GM18526 (cell line): ENCODE results near the gene TBC1D3B.
"Not testable (repeated sequence)": the region's sequence is repeated elsewhere in the genome, so short reads cannot be mapped to it uniquely, and the experiment has no call there.

Experiments used
- POLR2A ChIP-seq: IDR thresholded peaks from 3 replicates; pipeline ENCODE4 v1.6.1; 2011; ENCODE audit not compliant: insufficient read length; ENCODE audit errors: extremely low read depth

The TBC1D3B gene

DNA sequence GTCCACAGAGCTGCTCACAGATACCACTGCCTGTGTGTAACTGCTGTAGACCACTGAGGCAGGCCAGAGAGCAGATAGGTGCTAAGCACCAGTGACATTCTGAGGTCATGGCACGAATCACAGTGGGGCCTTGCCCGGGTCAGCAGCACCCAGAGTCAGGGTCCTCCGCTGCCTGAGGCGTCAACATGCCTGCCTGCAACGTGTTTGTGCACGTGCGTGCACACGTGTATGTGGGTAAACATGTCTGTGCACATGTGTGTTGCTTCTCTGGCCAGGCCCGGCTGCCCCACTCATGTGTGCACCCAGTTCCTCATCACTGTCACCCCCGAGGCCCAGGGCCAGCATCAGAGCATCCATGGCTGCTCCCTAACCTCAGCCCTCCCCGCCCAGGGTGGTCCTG lies at the start of gene TBC1D3B:
Gene TBC1D3B, minus strand, starts transcription at position 101 of the 400 bp plus-strand sequence. CDS start 1,586 bp downstream, outside the sequence.
- TF ChIP-seq POLR2A = not testable (repeated sequence)

DNA sequence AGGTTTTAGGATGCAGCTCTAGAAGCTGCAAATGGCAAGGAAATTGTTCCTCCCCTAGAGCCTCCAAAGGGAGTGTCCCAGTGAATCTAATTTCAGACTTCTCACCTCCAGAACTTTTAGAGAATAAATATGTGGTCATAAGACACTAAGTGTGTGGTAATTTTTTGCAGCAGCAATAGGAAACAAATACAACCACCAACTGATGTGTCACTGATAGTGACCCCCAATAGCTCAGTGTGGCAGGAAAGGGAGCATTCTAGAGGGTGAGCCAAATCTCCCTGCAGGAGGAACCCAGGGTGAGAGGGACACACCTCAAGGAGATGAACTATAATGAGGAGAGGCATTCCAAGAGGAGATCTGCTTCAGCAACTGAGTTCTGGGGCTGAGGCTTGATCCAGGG lies 38.5 kb upstream of the TBC1D3B start:
- TF ChIP-seq POLR2A = no peak

DNA sequence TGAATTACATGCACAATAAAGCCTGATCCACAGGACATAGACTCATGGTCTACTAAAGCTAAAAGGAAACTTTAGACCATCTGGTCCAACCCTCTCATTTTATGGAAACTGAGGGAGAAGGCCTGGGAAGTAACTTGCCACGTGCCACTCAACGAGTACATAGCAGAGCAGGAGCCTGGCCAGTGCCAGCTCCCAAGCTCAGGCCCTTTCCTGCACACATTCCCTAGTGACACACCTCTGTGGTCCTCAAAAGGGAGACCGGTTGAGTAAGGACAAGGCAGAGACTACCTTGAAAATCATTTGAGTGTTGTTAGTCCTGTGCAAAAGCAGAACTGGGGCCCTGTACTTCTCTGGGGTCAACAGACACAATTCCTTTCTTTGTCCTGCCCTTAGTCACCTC lies 37.3 kb upstream of the TBC1D3B start:
- TF ChIP-seq POLR2A = no peak

DNA sequence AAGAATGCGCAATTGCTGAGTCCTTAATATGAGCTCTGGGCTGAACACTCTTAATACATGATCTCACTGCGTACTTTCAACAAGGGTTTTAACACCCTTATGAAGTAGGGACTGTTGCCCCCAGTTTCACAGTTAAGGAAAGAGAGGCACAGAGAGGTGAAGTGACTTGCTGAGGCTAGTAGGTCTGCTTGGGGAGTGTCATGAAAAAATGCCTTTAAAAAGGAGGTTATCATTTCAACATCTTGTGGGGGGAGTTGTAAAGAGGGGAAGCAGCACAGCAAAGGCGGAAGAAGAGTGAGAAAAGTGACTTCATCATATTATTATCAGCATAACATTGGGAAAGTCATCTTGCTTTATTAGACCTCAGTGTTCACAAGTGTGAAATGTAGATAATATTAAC lies 36.5 kb upstream of the TBC1D3B start:
- TF ChIP-seq POLR2A = no peak

DNA sequence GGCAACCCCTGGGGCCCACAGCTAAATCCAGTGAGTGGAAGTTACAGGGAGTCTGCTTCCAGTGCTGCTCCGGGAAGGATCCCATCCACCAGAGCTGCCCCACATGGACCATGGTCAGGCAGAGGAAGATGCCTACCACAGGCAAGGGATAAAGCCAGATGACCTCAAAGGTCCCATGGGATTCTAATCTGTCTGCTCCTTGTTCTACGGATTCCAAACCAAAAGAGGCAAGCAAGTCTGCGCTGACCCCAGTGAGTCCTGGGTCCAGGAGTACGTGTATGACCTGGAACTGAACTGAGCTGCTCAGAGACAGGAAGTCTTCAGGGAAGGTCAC lies 35.8 kb upstream of the TBC1D3B start:
- TF ChIP-seq POLR2A = peak; percentile 7

DNA sequence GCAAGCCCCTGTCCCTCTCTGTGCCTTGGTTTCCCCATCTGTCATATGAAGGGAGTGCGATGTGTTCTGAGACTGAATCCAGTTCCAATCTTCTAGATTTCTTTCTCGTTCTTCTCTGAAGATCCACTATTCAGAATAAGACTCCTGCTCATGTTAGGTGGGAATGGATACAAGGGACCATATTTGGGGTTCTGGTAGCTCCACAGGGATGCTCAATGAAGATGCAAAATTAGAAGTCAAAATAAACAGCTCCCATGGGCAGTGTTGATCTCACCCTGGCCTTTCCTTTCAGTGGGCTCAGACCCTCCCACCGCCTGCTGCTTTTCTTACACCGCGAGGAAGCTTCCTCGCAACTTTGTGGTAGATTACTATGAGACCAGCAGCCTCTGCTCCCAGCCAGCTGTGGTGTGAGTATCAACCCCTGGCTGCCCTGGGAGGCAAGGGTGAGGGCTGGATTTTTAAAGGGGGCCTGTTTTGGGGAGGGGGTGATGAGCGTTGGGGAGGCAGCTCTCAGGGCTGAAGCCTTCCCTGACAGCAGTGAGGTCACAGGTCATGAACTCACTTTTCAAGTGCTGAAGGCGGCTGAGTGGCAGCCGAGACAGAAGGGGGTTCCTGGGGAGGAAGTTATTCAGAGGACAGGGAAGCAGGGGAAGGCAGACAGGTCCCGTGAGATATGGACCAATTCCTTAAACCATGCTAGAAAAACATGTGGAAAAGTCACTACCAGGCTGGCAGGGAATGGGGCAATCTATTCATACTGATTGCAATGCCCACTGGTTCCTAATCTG lies 35.2 kb upstream of the TBC1D3B start:
- peak; percentile 6 for TF ChIP-seq POLR2A

DNA sequence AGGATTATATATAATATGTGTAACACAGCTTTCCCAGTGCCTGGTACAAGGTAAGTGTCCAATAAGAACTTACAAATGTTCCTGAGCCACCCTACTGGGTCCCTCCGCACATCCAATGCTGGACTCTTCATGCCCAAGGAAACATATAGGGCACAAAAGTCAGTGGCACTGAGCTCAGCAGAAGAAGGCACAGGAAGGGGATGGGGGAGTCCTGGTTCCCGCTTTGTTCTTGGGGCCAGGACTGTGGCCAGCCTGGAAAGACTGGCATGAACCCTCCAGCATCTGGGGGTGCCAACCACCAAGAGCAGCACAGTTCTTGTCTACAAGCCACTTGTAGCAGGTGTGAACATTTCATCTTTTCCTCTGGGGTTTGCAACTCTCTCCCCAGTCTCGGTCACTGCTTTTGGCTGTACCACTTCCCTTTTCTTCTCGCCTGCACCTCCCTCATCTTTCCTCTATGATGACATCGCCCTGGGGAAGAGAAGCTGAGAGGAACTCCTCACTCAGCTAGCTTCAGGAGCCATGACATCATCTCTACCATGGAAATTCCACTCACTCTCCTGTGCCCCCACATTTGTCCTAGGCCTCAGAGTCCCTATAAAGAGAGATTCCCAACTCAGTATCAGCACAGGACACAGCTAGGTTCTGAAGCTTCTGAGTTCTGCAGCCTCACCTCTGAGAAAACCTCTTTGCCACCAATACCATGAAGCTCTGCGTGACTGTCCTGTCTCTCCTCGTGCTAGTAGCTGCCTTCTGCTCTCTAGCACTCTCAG lies 34.2 kb upstream of the TBC1D3B start, which contains the start of gene CCL4L2:
Gene CCL4L2, plus strand, starts transcription at position 625 of the 773 bp plus-strand sequence.
- peak; percentile 16 for TF ChIP-seq POLR2A

DNA sequence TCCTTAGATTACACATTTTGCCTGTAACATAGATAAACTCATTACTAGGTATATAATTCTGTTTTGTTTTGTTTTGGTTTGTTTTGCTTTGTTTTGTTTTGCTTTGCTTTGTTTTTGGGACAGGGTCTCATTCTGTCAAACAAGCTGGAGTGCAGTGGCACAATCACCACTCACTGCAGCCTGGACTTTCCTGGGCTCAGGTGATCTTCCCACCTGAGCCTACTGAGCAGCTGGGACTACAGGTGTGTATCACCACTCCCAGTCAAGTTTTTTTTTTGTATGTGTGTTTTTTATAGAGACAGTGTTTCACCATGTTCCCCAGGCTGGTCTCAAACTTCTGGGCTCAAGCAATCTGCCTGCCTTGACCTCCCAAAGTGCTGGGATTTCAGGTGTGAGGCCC lies 33.1 kb upstream of the TBC1D3B start:
- no peak for TF ChIP-seq POLR2A

DNA sequence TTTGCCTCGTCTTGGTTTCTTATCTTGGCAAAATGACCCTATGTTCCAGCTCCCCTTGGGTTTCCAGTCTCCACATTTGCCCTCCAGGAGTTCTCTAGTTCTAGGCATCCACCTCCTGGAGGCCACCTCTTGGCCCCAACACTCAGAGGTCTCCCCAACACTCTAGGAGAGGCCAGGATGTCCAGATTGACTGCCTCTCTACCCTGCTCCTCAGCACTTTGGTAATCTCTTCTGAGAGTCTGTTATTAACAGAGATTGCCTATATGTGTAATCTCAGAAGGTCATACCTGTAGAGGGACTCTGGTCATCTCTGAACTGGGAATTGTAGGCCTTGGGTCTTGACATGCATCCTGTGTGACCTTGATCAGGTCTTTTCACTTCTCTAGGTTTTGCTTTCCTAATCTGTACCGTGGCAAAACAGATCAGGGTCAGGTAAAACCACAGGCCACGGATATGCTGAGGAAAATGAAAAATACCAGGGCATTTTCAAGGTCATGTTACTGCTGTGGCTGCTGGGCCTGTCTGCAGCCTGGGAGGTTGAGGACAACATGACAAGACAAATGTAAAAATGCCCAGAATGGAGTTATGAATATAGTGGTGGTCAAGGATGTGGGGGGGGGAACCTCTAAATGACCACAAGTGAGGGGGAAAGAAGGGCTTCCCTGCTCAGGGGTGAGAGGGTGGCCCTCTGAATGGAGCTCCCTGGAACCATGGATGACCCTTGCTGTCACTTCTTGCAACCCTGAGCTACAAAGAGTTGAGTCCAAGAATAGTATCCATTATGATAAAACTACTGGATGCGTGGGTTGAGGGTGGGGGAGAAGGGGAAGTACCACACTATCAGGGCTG lies 29.4 kb upstream of the TBC1D3B start:
- no peak for TF ChIP-seq POLR2A

DNA sequence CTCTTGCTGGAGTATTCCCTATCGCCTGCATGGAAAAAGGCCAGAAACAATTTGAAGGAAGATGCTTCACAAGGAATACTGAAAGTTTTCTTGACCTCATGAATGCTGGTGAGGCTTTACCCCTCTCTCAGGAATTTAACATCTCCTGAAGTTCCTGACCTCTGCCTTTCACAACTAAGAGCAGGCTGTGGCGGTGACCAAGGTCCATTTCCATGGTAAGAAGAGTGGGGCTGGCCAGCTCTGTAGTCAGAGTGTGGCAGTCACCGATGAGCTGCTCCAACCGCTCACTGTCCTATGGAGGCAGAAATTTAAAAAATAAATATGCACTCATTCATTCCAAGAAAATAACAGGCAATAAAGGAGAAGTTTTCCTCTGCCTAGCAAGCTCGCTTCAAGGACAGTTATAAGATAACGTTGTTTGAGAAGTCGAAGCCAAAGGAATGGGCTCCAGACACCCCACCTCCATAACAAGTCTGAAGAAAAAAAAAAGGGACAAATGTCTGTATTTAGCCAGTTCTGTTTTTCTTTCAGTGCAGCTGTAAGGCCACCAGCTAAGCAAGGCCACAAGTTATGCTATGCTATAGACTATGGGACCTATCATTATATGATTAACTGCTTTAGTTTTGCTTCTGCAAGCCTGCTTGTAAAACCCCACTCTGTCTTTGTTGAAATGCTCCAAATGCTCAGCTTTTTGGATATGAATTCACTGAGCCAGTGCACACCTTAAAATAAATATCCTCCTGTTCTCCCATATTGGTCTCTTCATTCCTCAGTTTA lies 28.5 kb upstream of the TBC1D3B start:
- no peak for TF ChIP-seq POLR2A

DNA sequence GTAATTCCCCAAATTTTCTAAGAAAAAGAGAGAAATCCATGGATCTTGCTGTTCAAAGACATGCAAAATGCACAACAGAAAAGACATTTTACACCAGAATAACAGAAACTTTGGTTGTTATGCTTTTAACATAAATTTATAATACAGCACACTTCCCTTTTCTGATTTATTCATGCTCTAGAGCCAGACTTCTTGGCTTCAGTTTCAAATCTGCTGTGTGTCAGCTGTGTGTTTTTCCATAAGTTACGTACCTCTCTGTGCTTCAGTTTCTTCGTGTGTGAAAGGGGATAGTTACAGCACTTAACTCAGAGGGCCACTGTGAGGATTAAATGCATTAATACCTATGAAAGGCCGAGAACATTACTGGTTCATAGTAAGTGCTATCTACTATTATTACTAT lies 26.9 kb upstream of the TBC1D3B start:
- no peak for TF ChIP-seq POLR2A

DNA sequence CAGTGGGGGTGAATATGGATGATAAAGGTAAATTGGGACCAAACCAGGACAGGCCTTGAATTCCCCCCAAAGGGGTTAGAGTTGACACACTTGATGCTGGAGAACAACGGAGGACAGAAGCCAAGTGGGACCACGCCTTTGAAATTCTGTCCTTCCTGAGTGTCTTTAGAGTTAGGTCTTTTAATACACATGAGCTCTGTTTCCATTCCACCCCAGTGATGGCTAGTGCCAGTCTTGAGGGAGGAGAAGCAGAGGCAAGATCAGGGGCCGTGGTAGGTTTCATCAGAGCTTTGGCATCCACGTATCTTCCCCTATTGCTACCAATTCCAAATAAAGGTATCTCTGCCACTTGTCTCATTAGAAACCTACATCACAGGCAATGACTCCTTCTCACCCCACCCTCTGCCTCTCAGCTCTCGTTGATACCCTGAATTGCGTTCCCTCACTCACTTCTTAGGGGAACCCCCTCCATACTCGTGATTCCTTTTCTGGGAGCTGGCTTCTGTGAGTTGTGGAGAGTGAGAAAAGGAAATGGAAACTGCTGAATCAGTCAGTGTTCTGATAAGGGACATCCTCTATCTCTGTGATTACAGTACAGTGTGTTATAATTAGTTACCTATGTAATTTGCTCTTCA lies 22.5 kb upstream of the TBC1D3B start:
- no peak for TF ChIP-seq POLR2A

DNA sequence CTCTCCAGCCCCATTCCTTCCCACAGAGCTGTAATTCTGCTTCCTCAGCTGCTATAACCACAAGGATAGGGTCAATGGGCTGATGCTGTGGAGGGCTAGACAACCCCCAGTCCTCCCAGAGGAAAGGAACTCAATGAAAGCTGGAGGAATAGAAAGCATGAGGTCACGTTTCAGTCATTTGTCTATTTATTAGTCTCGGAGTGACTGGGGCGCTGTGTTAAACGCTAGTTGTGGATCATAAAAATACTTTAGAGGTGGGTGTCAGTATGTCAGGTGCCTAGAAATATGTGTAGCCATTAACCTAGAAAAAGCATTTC lies 20.9 kb upstream of the TBC1D3B start:
- no peak for TF ChIP-seq POLR2A

DNA sequence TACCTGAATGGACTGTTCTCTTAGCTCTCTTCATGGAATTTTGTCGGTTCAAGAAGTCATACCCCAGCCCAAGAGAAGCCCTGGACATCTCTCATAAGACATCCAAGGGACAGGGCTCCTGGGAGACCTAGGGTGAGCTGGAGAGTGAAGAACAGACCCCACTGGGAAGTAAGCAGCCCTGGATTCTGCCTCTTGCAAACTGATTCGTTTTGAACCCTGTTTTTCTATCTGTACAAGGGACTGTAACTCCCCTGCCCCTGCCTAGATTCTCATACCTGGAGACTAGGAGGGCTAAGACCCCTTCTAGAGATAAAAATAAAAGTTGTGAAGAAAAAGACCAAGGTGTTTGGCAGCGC lies 19.7 kb upstream of the TBC1D3B start:
- TF ChIP-seq POLR2A = no peak
